ENCODE measurements around the gene SCG3. TPM values are rescaled to one million over a fixed set of nuclear protein-coding genes. Genes with fewer than 3 reads are reported as not detected.

SCG3 gene
- total RNA-seq, 1 donor from 2014 or later, result 219 TPM

GRCh38 chr15:51718219-51718618 is 36.9 kb downstream of the SCG3 start:
- H3K4me3 Mint-ChIP-seq (ENCODE audit: unreplicated experiment), result peak overlapping the region; percentile 20
- H3K36me3 Mint-ChIP-seq (ENCODE audit: unreplicated experiment), result peaks cover 11% of the 10 kb centered on the region
- DNase-seq, result no peak
- TF ChIP-seq CTCF (IDR thresholded peaks at IDR 0.05; ENCODE audit: partially characterized antibody, unreplicated experiment), result no peak
- H3K4me1 Mint-ChIP-seq (ENCODE audit: low read depth, unreplicated experiment), result peaks cover 13% of the 10 kb centered on the region
- peak overlapping the region; percentile 69 for H3K27ac Mint-ChIP-seq (ENCODE audit: unreplicated experiment)
- peaks cover 10% of the 10 kb centered on the region for H3K9me3 Mint-ChIP-seq (ENCODE audit: unreplicated experiment)
- peaks cover 2% of the 10 kb centered on the region for H3K27me3 Mint-ChIP-seq (ENCODE audit: unreplicated experiment)

- H3K27me3 Mint-ChIP-seq (ENCODE audit: unreplicated experiment), result peaks cover 2% of the 10 kb centered on the region
- no peak for TF ChIP-seq CTCF (IDR thresholded peaks at IDR 0.05; ENCODE audit: partially characterized antibody, unreplicated experiment)
- H3K27ac Mint-ChIP-seq (ENCODE audit: unreplicated experiment), result peak overlapping the region; percentile 69
- DNase-seq, result no peak
- H3K36me3 Mint-ChIP-seq (ENCODE audit: unreplicated experiment), result peaks cover 11% of the 10 kb centered on the region
- H3K9me3 Mint-ChIP-seq (ENCODE audit: unreplicated experiment), result peaks cover 9% of the 10 kb centered on the region
- H3K4me1 Mint-ChIP-seq (ENCODE audit: low read depth, unreplicated experiment), result peaks cover 13% of the 10 kb centered on the region
- peak overlapping the region; percentile 20 for H3K4me3 Mint-ChIP-seq (ENCODE audit: unreplicated experiment)
Measured at GRCh38 chr15:51718746-51719145, 37.4 kb downstream of the SCG3 start.

GRCh38 chr15:51720201-51720995 is 39.1 kb downstream of the SCG3 start:
- DNase-seq, result no peak
- Mint-ChIP-seq H3K36me3 (ENCODE audit: unreplicated experiment) (peaks cover 2% of the 10 kb centered on the region), H3K4me1 (ENCODE audit: low read depth, unreplicated experiment) (peaks cover 10% of the 10 kb centered on the region), H3K27ac (ENCODE audit: unreplicated experiment) (no peak overlapping the region), H3K9me3 (ENCODE audit: unreplicated experiment) (peaks cover 4% of the 10 kb centered on the region), H3K4me3 (ENCODE audit: unreplicated experiment) (no peak overlapping the region), H3K27me3 (ENCODE audit: unreplicated experiment) (no peaks in the 10 kb centered on the region)
- no peak for TF ChIP-seq CTCF (IDR thresholded peaks at IDR 0.05; ENCODE audit: partially characterized antibody, unreplicated experiment)

GRCh38 chr15:51721199-51721960 is 40.1 kb downstream of the SCG3 start:
- Mint-ChIP-seq H3K36me3 (ENCODE audit: unreplicated experiment) (no peaks in the 10 kb centered on the region), H3K4me1 (ENCODE audit: low read depth, unreplicated experiment) (peaks cover 13% of the 10 kb centered on the region)
- TF ChIP-seq CTCF (IDR thresholded peaks at IDR 0.05; ENCODE audit: partially characterized antibody, unreplicated experiment), result no peak

GRCh38 chr15:51724199-51724598 is 42.9 kb downstream of the SCG3 start:
- no peak overlapping the region for H3K27ac Mint-ChIP-seq (ENCODE audit: unreplicated experiment)
- no peak for DNase-seq
- H3K9me3 Mint-ChIP-seq (ENCODE audit: unreplicated experiment), result no peaks in the 10 kb centered on the region
- H3K27me3 Mint-ChIP-seq (ENCODE audit: unreplicated experiment), result no peaks in the 10 kb centered on the region
- H3K36me3 Mint-ChIP-seq (ENCODE audit: unreplicated experiment), result no peaks in the 10 kb centered on the region
- peaks cover 10% of the 10 kb centered on the region for H3K4me1 Mint-ChIP-seq (ENCODE audit: low read depth, unreplicated experiment)
- H3K4me3 Mint-ChIP-seq (ENCODE audit: unreplicated experiment), result no peak overlapping the region
- no peak for TF ChIP-seq CTCF (IDR thresholded peaks at IDR 0.05; ENCODE audit: partially characterized antibody, unreplicated experiment)

More at GRCh38 chr15:51721199-51721960, 40.1 kb downstream of the SCG3 start:
- Mint-ChIP-seq H3K9me3 (ENCODE audit: unreplicated experiment) (peaks cover 4% of the 10 kb centered on the region), H3K4me3 (ENCODE audit: unreplicated experiment) (no peak overlapping the region), H3K27me3 (ENCODE audit: unreplicated experiment) (no peaks in the 10 kb centered on the region), H3K27ac (ENCODE audit: unreplicated experiment) (no peak overlapping the region)
- DNase-seq, result no peak

All from glutamatergic neuron (in vitro differentiated cells).